ENCODE results near the gene GABRP.
"Not testable (repeated sequence)": the region's sequence is repeated elsewhere in the genome, so short reads cannot be mapped to it uniquely, and the experiment has no call there.

Gene GABRP

GRCh38 chr5:170755679-170756456 lies 27.7 kb upstream of the GABRP start:
- DNase-seq: no peak

- no peak for DNase-seq
Measured at GRCh38 chr5:170756691-170757090, 26.8 kb upstream of the GABRP start.

GRCh38 chr5:170757182-170757601 lies 26.3 kb upstream of the GABRP start:
- no peak for DNase-seq

GRCh38 chr5:170757669-170758068 lies 25.9 kb upstream of the GABRP start:
- DNase-seq: no peak

- DNase-seq: no peak
Measured at GRCh38 chr5:170758481-170758880, 25.0 kb upstream of the GABRP start.

GRCh38 chr5:170760113-170760512 lies 23.4 kb upstream of the GABRP start:
- DNase-seq: no peak

GRCh38 chr5:170761048-170761707 lies 22.3 kb upstream of the GABRP start:
- DNase-seq: no peak

- no peak for DNase-seq
Measured at GRCh38 chr5:170761708-170762066, 21.8 kb upstream of the GABRP start.

- not testable (repeated sequence) for DNase-seq
Measured at GRCh38 chr5:170762298-170762697, 21.2 kb upstream of the GABRP start.

DNA sequence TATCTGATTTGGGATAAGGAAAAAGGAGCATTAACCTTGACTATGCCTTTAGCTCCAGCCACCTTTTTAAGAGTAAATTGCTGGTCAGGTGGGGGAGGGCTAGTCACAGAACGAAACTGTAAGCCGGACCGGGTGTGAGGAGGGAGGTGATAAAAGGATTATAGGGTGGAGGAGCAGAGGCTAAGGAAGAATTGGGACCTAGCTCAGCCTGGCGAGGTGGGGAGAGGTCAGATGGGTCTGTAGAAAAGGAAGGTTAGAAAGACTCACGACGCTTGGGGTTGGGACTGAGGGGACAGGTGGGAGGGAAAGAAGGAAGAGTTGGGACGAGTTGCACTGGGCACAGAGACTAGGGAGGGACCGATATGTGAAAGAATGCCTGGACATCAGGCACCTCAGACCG lies 17.7 kb upstream of the GABRP start:
- not testable (repeated sequence) for DNase-seq

DNA sequence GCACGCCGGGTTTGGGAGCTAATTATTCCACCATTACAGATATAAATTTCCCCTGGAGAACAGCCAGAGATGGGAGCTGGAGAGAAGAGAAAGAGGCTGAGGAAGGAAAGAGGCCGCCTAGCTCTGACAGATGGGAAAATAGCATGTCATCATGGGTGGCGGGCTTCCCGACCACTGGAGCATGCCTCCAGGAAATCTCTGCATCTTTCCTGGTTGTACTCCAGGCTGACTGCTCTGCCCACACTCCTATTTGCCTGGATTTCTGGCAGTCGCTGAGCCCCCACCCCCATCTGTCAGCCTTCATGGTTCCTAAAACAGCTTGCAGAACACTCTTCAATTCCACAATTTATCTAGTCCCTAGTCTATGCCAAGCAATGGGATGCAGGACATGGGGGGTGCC lies 14.3 kb upstream of the GABRP start:
- DNase-seq: no peak

- DNase-seq: peak in 1 of 2 experiments; percentile 5
Measured at GRCh38 chr5:170769898-170770416, 13.6 kb upstream of the GABRP start.

- no peak for DNase-seq
Measured at GRCh38 chr5:170771496-170771895, 12.0 kb upstream of the GABRP start.

DNA sequence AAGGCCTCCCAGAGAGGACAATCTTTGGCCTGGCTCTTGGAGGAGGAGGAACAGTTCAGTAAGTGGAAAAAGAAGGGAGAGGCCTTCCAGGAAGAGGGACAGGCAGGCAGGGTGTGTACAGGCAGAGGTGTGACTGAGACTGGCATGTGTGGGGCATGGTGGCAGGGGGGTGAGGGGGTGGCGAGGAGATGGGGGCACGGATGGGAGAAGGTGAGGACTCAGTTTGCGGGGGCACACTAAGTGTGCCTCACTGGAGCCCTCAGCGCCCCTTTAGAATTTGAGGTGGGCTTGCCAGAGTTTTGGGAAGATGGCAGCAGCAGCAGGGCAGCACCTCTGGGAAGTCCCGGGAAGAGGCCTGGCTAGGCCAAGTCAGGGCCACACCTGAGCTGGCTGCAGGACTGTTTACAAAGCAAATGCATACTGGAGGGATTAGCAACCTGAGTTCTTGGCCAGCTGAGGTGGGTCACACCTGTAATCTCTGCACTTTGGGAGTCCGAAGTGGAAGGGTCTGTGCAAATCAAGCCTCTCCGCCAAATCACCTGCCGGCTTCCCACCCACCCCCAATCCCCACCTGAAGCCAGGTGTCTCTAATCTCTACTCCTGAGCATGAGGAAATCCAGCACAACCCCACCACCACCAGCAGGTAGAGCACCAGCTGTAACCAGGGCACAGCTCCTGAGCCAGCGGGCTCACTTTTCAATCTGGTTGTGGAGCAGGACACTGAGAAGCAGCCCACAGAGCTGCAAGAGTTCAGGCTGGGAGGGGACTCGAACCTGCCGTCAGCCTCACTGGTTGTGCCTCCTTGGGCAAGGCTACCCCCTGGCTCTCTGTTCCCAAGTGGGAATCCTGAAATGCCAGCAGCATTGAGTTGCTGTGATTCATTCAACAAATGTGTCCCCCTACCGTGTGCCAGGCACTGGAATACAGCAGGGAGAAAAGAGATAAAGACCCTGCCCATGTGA lies 10.2 kb upstream of the GABRP start:
- DNase-seq: no peak

GRCh38 chr5:170774831-170775230 lies 8.7 kb upstream of the GABRP start:
- no peak for DNase-seq

DNA sequence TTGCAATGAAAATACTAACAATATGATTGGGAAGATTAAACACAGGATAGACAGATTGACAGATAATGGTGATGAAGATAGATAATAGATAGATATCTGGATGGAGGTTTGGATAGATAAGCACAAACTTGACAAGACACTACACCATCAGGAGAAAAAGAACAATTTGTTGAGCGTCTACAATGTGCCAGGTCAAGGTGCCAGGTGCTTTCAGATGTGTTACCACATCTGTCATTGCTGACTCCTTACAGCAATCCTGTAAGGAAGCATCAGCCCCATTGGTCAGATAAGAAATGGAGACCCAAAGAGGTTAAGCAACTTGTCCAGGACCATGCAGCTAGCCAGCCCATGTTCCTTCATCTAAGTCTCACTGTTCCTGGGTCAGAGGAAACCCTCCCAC lies 1.6 kb upstream of the GABRP start:
- no peak for DNase-seq

GRCh38 chr5:170782438-170782837 lies 1.1 kb upstream of the GABRP start:
- no peak for DNase-seq

- DNase-seq: no peak
Measured at GRCh38 chr5:170785416-170785815, 1.9 kb downstream of the GABRP start.

GRCh38 chr5:170787216-170787615 lies 3.7 kb downstream of the GABRP start:
- DNase-seq: no peak

GRCh38 chr5:170788626-170789304 lies 5.2 kb downstream of the GABRP start:
- DNase-seq: no peak

DNA sequence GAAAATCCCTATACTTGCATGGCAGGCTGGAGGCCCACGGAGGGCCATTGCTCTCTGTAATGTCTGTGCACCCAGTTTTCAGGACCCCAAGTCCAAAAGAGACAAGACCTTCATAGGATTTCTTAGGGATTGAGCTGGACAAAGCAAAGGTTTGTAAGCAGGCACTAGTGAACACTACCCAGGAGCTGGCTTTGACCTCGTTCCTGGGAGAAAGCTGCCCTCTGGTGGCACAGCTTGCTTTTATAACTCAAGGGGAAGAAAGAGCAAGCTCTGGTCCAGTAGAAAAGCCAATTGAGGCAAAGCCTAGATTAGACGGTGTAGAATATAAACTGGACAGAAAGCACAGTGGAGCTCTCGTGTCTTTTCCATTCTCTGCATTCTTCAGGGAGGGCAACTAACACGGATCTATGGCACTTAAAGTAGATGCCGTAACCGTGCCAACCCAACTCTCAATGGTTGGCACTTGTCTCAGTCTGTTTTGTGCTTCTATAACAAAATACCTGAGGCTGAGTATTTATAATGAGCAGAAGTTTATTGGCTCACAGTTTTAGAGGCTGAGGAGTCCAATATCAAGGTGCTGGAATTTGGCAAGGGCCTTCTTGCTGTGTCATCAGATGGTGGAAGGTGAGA lies 7.9 kb downstream of the GABRP start:
- peak; percentile 56 to 66 for DNase-seq

- DNase-seq: no peak
Measured at GRCh38 chr5:170792878-170793277, 9.4 kb downstream of the GABRP start.
